ENCODE data around the gene FOXE1.

FOXE1 gene

DNA sequence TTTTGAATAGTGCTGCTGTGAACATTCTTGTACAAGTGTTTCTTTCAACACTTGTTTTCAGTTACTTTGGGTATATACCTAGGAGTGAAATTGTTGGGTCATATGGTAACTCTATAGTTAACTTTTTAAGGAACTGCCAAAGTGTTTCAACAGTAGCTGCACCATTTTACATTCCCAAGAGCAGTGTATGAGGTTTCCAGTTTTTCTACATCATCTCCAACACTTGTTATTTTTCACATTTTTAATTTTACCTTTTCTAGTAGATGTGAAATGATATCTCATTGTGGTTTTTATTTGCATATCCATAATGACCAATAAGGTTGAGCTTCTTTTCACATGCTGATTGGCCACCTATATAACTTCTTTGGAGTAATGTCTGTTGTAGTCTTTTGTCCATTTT is 40.0 kb upstream of the FOXE1 start:
- H3K27me3 ChIP-seq (replicated peaks; ENCODE audit: insufficient read depth, low read length) = no peaks in the 10 kb centered on the region

GRCh38 chr9:97819735-97820134 is 33.3 kb upstream of the FOXE1 start:
- DNase-seq = no peak
- H4K20me1 ChIP-seq (ENCODE audit: insufficient read depth, low read length) = no peaks in the 10 kb centered on the region

More for the DNA sequence above, 40.0 kb upstream of the FOXE1 start:
- Histone ChIP-seq H4K20me1 (ENCODE audit: insufficient read depth, low read length) (no peaks in the 10 kb centered on the region), H3K4me1 (ENCODE audit: low read length) (no peaks in the 10 kb centered on the region), H2AFZ (ENCODE audit: low read length) (no peak overlapping the region), H3K9me3 (replicated peaks; ENCODE audit: insufficient read depth, low read length) (no peaks in the 10 kb centered on the region), H3K4me3 (ENCODE audit: low read length) (no peak overlapping the region), H3K27ac (ENCODE audit: low read length) (no peak overlapping the region), H3K36me3 (replicated peaks; ENCODE audit: insufficient read depth, low read length) (no peaks in the 10 kb centered on the region), H3K79me2 (ENCODE audit: low read length) (no peaks in the 10 kb centered on the region), H3K4me2 (ENCODE audit: low read depth, low read length) (no peak overlapping the region), H3K9ac (ENCODE audit: low read length) (no peak overlapping the region), H3F3A (ENCODE audit: insufficient read depth, low read length) (no peaks in the 10 kb centered on the region), H3K9me2 (replicated peaks; ENCODE audit: insufficient read depth, low read length) (no peaks in the 10 kb centered on the region)
- DNase-seq = no peak
- TF ChIP-seq EZH2 (optimal IDR thresholded peaks at IDR 0.05; ENCODE audit: low read depth, low read length) = no peak
- TF ChIP-seq, protein P1, sequence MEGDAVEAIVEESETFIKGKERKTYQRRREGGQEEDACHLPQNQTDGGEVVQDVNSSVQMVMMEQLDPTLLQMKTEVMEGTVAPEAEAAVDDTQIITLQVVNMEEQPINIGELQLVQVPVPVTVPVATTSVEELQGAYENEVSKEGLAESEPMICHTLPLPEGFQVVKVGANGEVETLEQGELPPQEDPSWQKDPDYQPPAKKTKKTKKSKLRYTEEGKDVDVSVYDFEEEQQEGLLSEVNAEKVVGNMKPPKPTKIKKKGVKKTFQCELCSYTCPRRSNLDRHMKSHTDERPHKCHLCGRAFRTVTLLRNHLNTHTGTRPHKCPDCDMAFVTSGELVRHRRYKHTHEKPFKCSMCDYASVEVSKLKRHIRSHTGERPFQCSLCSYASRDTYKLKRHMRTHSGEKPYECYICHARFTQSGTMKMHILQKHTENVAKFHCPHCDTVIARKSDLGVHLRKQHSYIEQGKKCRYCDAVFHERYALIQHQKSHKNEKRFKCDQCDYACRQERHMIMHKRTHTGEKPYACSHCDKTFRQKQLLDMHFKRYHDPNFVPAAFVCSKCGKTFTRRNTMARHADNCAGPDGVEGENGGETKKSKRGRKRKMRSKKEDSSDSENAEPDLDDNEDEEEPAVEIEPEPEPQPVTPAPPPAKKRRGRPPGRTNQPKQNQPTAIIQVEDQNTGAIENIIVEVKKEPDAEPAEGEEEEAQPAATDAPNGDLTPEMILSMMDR (IDR thresholded peaks at IDR 0.05; ENCODE audit: low read length) = no peak
- no peak for TF ChIP-seq EZH2phosphoT487 (IDR thresholded peaks at IDR 0.05; ENCODE audit: low read length)

DNA sequence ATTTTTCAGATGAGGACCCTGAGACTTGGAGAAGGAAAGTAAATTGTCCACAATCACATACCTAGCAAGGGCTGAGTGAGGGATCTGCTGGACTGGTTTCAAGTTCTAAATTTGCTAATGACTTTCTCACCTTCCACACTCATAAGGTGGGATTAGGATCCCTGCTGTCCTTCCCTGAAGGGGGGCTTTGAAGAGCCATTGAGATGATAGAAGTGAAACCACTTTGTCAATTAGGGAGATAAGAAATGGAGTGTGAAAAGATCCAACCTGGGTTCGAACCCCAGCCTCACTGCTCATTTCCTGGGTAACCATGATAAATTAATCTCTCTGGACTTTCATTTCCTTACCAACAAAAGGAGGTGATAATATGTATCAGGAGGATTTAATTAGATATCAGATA is 32.7 kb upstream of the FOXE1 start:
- Histone ChIP-seq H3K79me2 (ENCODE audit: low read length) (no peaks in the 10 kb centered on the region), H3K9ac (ENCODE audit: low read length) (no peak overlapping the region), H3K36me3 (replicated peaks; ENCODE audit: insufficient read depth, low read length) (no peaks in the 10 kb centered on the region), H3F3A (ENCODE audit: insufficient read depth, low read length) (no peaks in the 10 kb centered on the region), H3K9me3 (replicated peaks; ENCODE audit: insufficient read depth, low read length) (no peaks in the 10 kb centered on the region), H4K20me1 (ENCODE audit: insufficient read depth, low read length) (no peaks in the 10 kb centered on the region), H3K4me1 (ENCODE audit: low read length) (no peaks in the 10 kb centered on the region), H3K4me2 (ENCODE audit: low read depth, low read length) (no peak overlapping the region), H3K27ac (ENCODE audit: low read length) (no peak overlapping the region), H2AFZ (ENCODE audit: low read length) (no peak overlapping the region), H3K27me3 (replicated peaks; ENCODE audit: insufficient read depth, low read length) (no peaks in the 10 kb centered on the region), H3K4me3 (ENCODE audit: low read length) (no peak overlapping the region), H3K9me2 (replicated peaks; ENCODE audit: insufficient read depth, low read length) (no peaks in the 10 kb centered on the region)
- DNase-seq = no peak
- TF ChIP-seq EZH2phosphoT487 (IDR thresholded peaks at IDR 0.05; ENCODE audit: low read length) (no peak), EZH2 (optimal IDR thresholded peaks at IDR 0.05; ENCODE audit: low read depth, low read length) (no peak)
- TF ChIP-seq, protein P1 (IDR thresholded peaks at IDR 0.05; ENCODE audit: low read length) = no peak

More at GRCh38 chr9:97819735-97820134, 33.3 kb upstream of the FOXE1 start:
- no peaks in the 10 kb centered on the region for H3K36me3 ChIP-seq (replicated peaks; ENCODE audit: insufficient read depth, low read length)
- no peak overlapping the region for H3K9ac ChIP-seq (ENCODE audit: low read length)
- H3K4me1 ChIP-seq (ENCODE audit: low read length) = no peaks in the 10 kb centered on the region
- H3K4me3 ChIP-seq (ENCODE audit: low read length) = no peak overlapping the region
- H3K4me2 ChIP-seq (ENCODE audit: low read depth, low read length) = no peak overlapping the region
- H3K9me3 ChIP-seq (replicated peaks; ENCODE audit: insufficient read depth, low read length) = no peaks in the 10 kb centered on the region
- H3K9me2 ChIP-seq (replicated peaks; ENCODE audit: insufficient read depth, low read length) = no peaks in the 10 kb centered on the region
- no peak overlapping the region for H2AFZ ChIP-seq (ENCODE audit: low read length)
- H3K27me3 ChIP-seq (replicated peaks; ENCODE audit: insufficient read depth, low read length) = no peaks in the 10 kb centered on the region
- no peaks in the 10 kb centered on the region for H3F3A ChIP-seq (ENCODE audit: insufficient read depth, low read length)
- no peaks in the 10 kb centered on the region for H3K79me2 ChIP-seq (ENCODE audit: low read length)
- H3K27ac ChIP-seq (ENCODE audit: low read length) = no peak overlapping the region
- no peak for TF ChIP-seq EZH2phosphoT487 (IDR thresholded peaks at IDR 0.05; ENCODE audit: low read length)

DNA sequence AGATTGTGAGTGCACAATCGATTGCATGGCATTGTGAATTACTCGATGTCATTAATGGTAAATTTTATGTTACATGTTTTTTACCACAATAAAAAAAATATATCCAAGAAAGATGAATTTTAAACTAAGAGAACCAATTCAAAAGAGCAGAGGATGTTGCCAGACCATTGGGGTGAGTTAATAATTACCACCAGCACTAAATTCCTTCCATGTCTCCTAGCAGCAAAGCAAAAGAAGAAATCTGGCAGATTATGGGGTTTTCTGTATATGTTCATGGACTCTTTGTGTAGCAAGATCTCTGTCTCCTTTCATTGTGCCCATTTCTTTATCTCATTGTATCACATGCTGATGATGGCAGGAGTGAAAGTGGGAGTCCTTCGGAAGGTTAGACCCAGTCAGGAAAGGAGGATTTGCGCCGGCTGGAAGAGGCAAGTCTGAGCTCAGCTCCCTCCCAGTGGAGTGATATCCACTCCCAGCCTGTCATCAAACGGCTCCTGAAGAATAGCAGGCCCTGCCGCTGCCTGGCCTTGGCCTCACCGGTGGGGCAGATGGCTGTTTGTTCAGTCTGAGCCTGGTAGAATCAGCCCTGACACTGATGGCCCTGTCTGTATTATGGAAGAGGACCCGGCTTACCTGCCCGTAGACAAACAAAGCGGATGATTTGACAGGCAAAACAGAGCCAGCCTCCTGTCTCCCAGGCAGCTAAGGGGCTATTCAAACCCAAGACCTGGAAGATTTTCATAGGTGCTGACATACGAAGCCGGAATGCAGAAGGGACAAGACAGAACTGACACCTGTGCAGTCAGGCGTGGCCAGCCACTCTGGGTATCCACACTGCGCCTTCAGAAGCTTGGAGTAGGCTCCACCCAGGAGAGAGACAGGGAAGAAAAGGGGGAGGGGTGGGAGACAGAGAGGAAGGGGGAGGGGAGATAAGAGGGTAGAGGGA is 21.9 kb upstream of the FOXE1 start:
- Histone ChIP-seq H3K4me2 (ENCODE audit: low read depth, low read length) (no peak overlapping the region), H3K36me3 (replicated peaks; ENCODE audit: insufficient read depth, low read length) (no peaks in the 10 kb centered on the region), H3K27ac (ENCODE audit: low read length) (no peak overlapping the region), H3K4me1 (ENCODE audit: low read length) (peaks cover 7% of the 10 kb centered on the region; the same call in 1 of the 2 replicates), H3K9me3 (replicated peaks; ENCODE audit: insufficient read depth, low read length) (no peaks in the 10 kb centered on the region), H3K27me3 (replicated peaks; ENCODE audit: insufficient read depth, low read length) (no peaks in the 10 kb centered on the region), H3K9me2 (replicated peaks; ENCODE audit: insufficient read depth, low read length) (no peaks in the 10 kb centered on the region), H4K20me1 (ENCODE audit: insufficient read depth, low read length) (no peaks in the 10 kb centered on the region), H3K4me3 (ENCODE audit: low read length) (no peak overlapping the region), H3K9ac (ENCODE audit: low read length) (no peak overlapping the region), H2AFZ (ENCODE audit: low read length) (no peak overlapping the region), H3F3A (ENCODE audit: insufficient read depth, low read length) (no peaks in the 10 kb centered on the region), H3K79me2 (ENCODE audit: low read length) (no peaks in the 10 kb centered on the region)
- TF ChIP-seq, protein P1 (IDR thresholded peaks at IDR 0.05; ENCODE audit: low read length) = no peak
- TF ChIP-seq EZH2phosphoT487 (IDR thresholded peaks at IDR 0.05; ENCODE audit: low read length) = no peak
- no peak for TF ChIP-seq EZH2 (optimal IDR thresholded peaks at IDR 0.05; ENCODE audit: low read depth, low read length)
- DNase-seq = no peak

Measured in MM.1S (cell line).